ENCODE results near the gene CFAP141. TPM values are rescaled to one million over a fixed set of nuclear protein-coding genes. Genes with fewer than 3 reads are reported as not detected.

CFAP141 gene
- total RNA-seq, 3 donors from 2014 or later (not counting 1 experiment from before 2014, with no cell fraction given), result 1.2 TPM; not detected in 2

DNA sequence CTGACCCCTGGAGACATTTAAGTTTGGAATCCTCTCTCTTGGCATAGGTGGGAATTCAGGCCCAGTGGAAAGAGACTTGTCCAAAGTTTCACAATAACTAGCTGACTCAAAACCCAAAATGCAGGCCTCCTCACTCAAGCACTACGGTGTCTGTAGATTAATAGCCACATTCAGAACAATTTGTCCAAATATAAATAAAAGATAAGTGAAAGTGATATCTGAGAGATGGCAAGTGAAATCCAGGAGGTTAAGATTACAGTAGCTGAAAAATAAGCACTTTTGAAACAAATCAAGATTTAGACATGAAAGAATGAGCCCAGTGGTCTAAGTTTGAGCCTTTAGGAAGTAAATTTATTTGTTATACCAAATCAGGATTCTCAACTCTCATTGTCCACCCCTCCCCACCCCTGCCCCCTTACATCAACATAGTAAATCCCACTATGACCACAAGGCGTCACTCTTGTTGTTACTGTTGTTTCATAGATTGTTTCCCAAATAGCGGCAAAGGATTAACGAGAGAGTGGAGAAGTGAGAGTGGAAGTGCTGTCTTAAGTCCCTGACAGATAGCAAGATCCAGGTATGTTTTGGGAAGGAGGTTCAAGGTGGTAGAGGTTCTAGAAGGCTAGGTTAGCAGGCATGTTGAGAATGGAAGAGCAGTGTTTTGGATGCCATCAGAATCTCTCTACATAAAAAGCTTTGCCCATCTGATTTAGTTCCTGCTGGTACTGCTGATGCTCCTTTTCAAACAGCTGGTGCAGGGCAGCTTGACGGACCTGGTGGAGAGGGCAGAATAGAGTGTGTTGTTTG lies 7.2 kb downstream of the CFAP141 start:
- Histone ChIP-seq H3K27me3 (ENCODE audit: control insufficient read depth, insufficient read depth, low read length) (no peaks in the 10 kb centered on the region), H3K36me3 (ENCODE audit: control insufficient read depth, insufficient read depth, low read length) (no peaks in the 10 kb centered on the region), H3K4me3 (ENCODE audit: low read length) (no peak overlapping the region), H3K27ac (ENCODE audit: low read length) (no peak overlapping the region), H3K9me3 (ENCODE audit: control insufficient read depth, insufficient read depth, low read length) (no peaks in the 10 kb centered on the region), H3K4me1 (ENCODE audit: control insufficient read depth, insufficient read depth, low read length) (no peaks in the 10 kb centered on the region)
- H3K36me3 Mint-ChIP-seq, result no peaks in the 10 kb centered on the region
- H3K9me3 Mint-ChIP-seq, result no peaks in the 10 kb centered on the region
- peak in 1 of 2 donors; percentile 82 for DNase-seq
- peak; percentile 50 for TF ChIP-seq CTCF (IDR thresholded peaks at IDR 0.05)
- 7% methylated on average over 4 of the region's 5 CpGs for WGBS (ENCODE audit: insufficient coverage)
- H3K27me3 Mint-ChIP-seq (ENCODE audit: low read depth in 2 of 2), result peaks cover 3 to 5% of the 10 kb centered on the region in 2 donors
- H3K4me3 Mint-ChIP-seq, result no peak overlapping the region
- intact Hi-C loops (cut with micrococcal nuclease), result loop anchor here (1.0 to 5.0 kb wide), 2 partner anchors 73 to 138 kb away; partner anchors contain the start of gene HAX1
- peak; percentile 77 to 88 (median 78) for ATAC-seq
- H3K27ac Mint-ChIP-seq, result no peak overlapping the region
- no peaks in the 10 kb centered on the region for H3K4me1 Mint-ChIP-seq

- Mint-ChIP-seq H3K4me1 (no peaks in the 10 kb centered on the region), H3K27me3 (ENCODE audit: low read depth in 2 of 2) (peaks cover 14 to 34% of the 10 kb centered on the region in 2 donors), H3K36me3 (no peaks in the 10 kb centered on the region), H3K4me3 (no peak overlapping the region), H3K27ac (no peak overlapping the region), H3K9me3 (no peaks in the 10 kb centered on the region)
- intact Hi-C loops (cut with micrococcal nuclease), result no loop called here
- WGBS (ENCODE audit: insufficient coverage), result 84% methylated on average over 8 of the region's 8 CpGs
- no peak overlapping the region for H3K4me3 ChIP-seq (ENCODE audit: low read length)
- no peaks in the 10 kb centered on the region for H3K36me3 ChIP-seq (ENCODE audit: control insufficient read depth, insufficient read depth, low read length)
- H3K4me1 ChIP-seq (ENCODE audit: control insufficient read depth, insufficient read depth, low read length), result no peaks in the 10 kb centered on the region
- DNase-seq, result no peak
- TF ChIP-seq CTCF (IDR thresholded peaks at IDR 0.05), result no peak
- H3K27ac ChIP-seq (ENCODE audit: low read length), result no peak overlapping the region
- no peaks in the 10 kb centered on the region for H3K27me3 ChIP-seq (ENCODE audit: control insufficient read depth, insufficient read depth, low read length)
- no peak for ATAC-seq
- no peaks in the 10 kb centered on the region for H3K9me3 ChIP-seq (ENCODE audit: control insufficient read depth, insufficient read depth, low read length)
These were observed 12.3 kb downstream of the CFAP141 start for GRCh38 chr1:154193821-154194220.

- DNase-seq (no peak), ATAC-seq (no peak)
- Mint-ChIP-seq H3K4me3 (no peak overlapping the region), H3K4me1 (no peaks in the 10 kb centered on the region), H3K9me3 (no peaks in the 10 kb centered on the region), H3K36me3 (no peaks in the 10 kb centered on the region), H3K27me3 (ENCODE audit: low read depth in 2 of 2) (peaks cover 14 to 34% of the 10 kb centered on the region in 2 donors), H3K27ac (no peak overlapping the region)
- intact Hi-C loops (cut with micrococcal nuclease), result no loop called here
- H3K27me3 ChIP-seq (ENCODE audit: control insufficient read depth, insufficient read depth, low read length), result no peaks in the 10 kb centered on the region
- WGBS (ENCODE audit: insufficient coverage), result no CpG with 5 or more reads among the region's 3 CpGs
- H3K27ac ChIP-seq (ENCODE audit: low read length), result no peak overlapping the region
- no peaks in the 10 kb centered on the region for H3K4me1 ChIP-seq (ENCODE audit: control insufficient read depth, insufficient read depth, low read length)
- H3K9me3 ChIP-seq (ENCODE audit: control insufficient read depth, insufficient read depth, low read length), result no peaks in the 10 kb centered on the region
- no peaks in the 10 kb centered on the region for H3K36me3 ChIP-seq (ENCODE audit: control insufficient read depth, insufficient read depth, low read length)
- TF ChIP-seq CTCF (IDR thresholded peaks at IDR 0.05), result no peak
- no peak overlapping the region for H3K4me3 ChIP-seq (ENCODE audit: low read length)
These were observed 13.7 kb downstream of the CFAP141 start for GRCh38 chr1:154192476-154192875.
